CD4-positive, alpha-beta T cell (primary cell): ENCODE measurements around the gene IL10RA. TPM values are rescaled to one million over a fixed set of nuclear protein-coding genes. Genes with fewer than 3 reads are reported as not detected.

Experiments
- ATAC-seq: fragments of 200-7000 bp; cut with Tn5 transposase; one replicate; pipeline ENCODE4 v1.10.0; 2022; ENCODE audit warnings: mild to moderate bottlenecking; ENCODE audit not compliant: poor library complexity
- CTCF ChIA-PET: fragments of 350-600 bp; sonication (Branson Sonifier 250); formaldehyde crosslinking; loops from one replicate; lab custom pipeline; 2021; ENCODE audit warnings: antibody characterized with exemption, inconsistent platforms; lab: Charles Lee
- POLR2A ChIA-PET: fragments of 350-600 bp; sonication (Branson Sonifier 250); formaldehyde crosslinking; loops from one replicate; lab custom pipeline; 2021; ENCODE audit warnings: antibody characterized with exemption, inconsistent platforms; lab: Charles Lee
- DNase-seq, 14 experiments: peaks; one replicate each; pipeline ENCODE4 v3.0.0-alpha.2; 2013 to 2020; ENCODE audit warnings: mixed read lengths in 2 of 14
- H3K27ac ChIP-seq, 2 donors: one replicate each; pipeline versions ENCODE4 v1.5.1 to v1.7.0; 2013; ENCODE audit warnings: low read length in 2 of 2, low read depth in 1 of 2, mild to moderate bottlenecking in 1 of 2
- H3K27me3 ChIP-seq, 2 experiments: 1 replicate in 1 of 2; 2 replicates in 1 of 2; pipeline versions ENCODE4 v1.6.1 to v1.7.0; 2013; ENCODE audit warnings: low read length in 2 of 2, control low read depth in 1 of 2, mild to moderate bottlenecking in 1 of 2, moderate library complexity in 1 of 2; ENCODE audit not compliant: insufficient read depth in 2 of 2, control insufficient read depth in 1 of 2
- H3K36me3 ChIP-seq: one replicate; pipeline ENCODE4 v1.6.1; 2013; ENCODE audit warnings: low read length, control low read depth; ENCODE audit not compliant: insufficient read depth
- H3K4me1 ChIP-seq: one replicate; pipeline ENCODE4 v1.6.1; 2013; ENCODE audit warnings: low read length, control low read depth; ENCODE audit not compliant: insufficient read depth
- H3K4me3 ChIP-seq: one replicate; pipeline ENCODE4 v1.5.1; 2013; ENCODE audit warnings: mild to moderate bottlenecking, low read length, moderate library complexity
- H3K9me3 ChIP-seq, 2 experiments: 1 replicate in 1 of 2; 2 replicates in 1 of 2; pipeline versions ENCODE4 v1.6.1 to v1.7.0; 2013; ENCODE audit warnings: low read length in 2 of 2, mild to moderate bottlenecking in 2 of 2, control low read depth in 1 of 2, moderate library complexity in 1 of 2; ENCODE audit not compliant: control insufficient read depth in 1 of 2, insufficient read depth in 1 of 2
- H3K27ac Mint-ChIP-seq: one replicate; pipeline ENCODE4 v1.8.0; 2020; ENCODE audit warnings: mixed read lengths
- H3K27me3 Mint-ChIP-seq: one replicate; pipeline ENCODE4 v1.8.0; 2021; ENCODE audit warnings: mixed read lengths
- H3K36me3 Mint-ChIP-seq: one replicate; pipeline ENCODE4 v1.8.0; 2021; ENCODE audit warnings: low read depth, mixed read lengths
- H3K4me1 Mint-ChIP-seq: one replicate; pipeline ENCODE4 v1.8.0; 2021; ENCODE audit warnings: low read depth, mixed read lengths
- H3K4me3 Mint-ChIP-seq: one replicate; pipeline ENCODE4 v1.8.0; 2020; ENCODE audit warnings: mild to moderate bottlenecking, mixed read lengths
- H3K9me3 Mint-ChIP-seq: one replicate; pipeline ENCODE4 v1.8.0; 2020; ENCODE audit warnings: mixed read lengths
- CTCF ChIP-seq: fragments of 200-600 bp; IDR thresholded peaks from one replicate; pipeline ENCODE4 v1.8.0; 2022; ENCODE audit warnings: antibody characterized with exemption, mild to moderate bottlenecking
- intact Hi-C, 2 experiments: fragments of 100-400 bp; cut with DNase I in 1 of 2; cut with micrococcal nuclease in 1 of 2; formaldehyde crosslinking; loops; one replicate each; pipeline versions ENCODE4 v1.15.1 to v1.9.0; 2023 to 2025; cut with DNase I, micrococcal nuclease
- total RNA-seq, 174 experiments: library from RNA in 2 of 174; stranded (reverse) in 2 of 174; gene quantifications; one replicate each; pipeline ENCODE4 v1.2.3 and lab custom pipeline; 2021 to 2026

The IL10RA gene
- total RNA-seq, 2 experiments from 2014 or later = 193 to 203 TPM

- DNase-seq (peak in 1 of 14 experiments; percentile 18), ATAC-seq (no peak)
- H3K4me1 Mint-ChIP-seq = peaks cover 95% of the 10 kb centered on the region
- Histone ChIP-seq H3K36me3 (no peaks in the 10 kb centered on the region), H3K4me3 (no peak overlapping the region), H3K4me1 (peaks cover 100% of the 10 kb centered on the region), H3K27me3 (no peaks in the 10 kb centered on the region), H3K9me3 (peaks cover 0 to 3% of the 10 kb centered on the region in 2 experiments), H3K27ac (peak overlapping the region; percentile 48 to 79)
- ChIA-PET POLR2A (interaction anchor here (0.6 to 17.1 kb wide), 7 partner anchors 8 to 160 kb away, joined by 3 to 392 read pairs (median 7); partner anchors contain the start of gene IL10RA), CTCF (interaction anchor here (1.0 to 1.9 kb wide), 3 partner anchors 45 to 165 kb away, joined by 3 to 6 read pairs (median 5); no protein-coding TSS in a partner anchor)
- peak overlapping the region; percentile 83 for H3K27ac Mint-ChIP-seq
- H3K36me3 Mint-ChIP-seq = peaks cover 3% of the 10 kb centered on the region
- no peaks in the 10 kb centered on the region for H3K27me3 Mint-ChIP-seq
- TF ChIP-seq CTCF = no peak
- no peaks in the 10 kb centered on the region for H3K9me3 Mint-ChIP-seq
- H3K4me3 Mint-ChIP-seq = peak overlapping the region; percentile 68
- intact Hi-C loops = loop anchor here in 1 of 2 experiments (5.0 kb wide), 1 partner anchor 39 kb away; no protein-coding TSS in a partner anchor
Measured at GRCh38 chr11:118008271-118008911, 22.2 kb downstream of the IL10RA start.

- Histone ChIP-seq H3K27me3 (no peaks in the 10 kb centered on the region), H3K4me1 (peaks cover 99% of the 10 kb centered on the region), H3K4me3 (no peak overlapping the region), H3K9me3 (peaks cover 0 to 3% of the 10 kb centered on the region in 2 experiments), H3K36me3 (no peaks in the 10 kb centered on the region), H3K27ac (peak overlapping the region in 1 of 2 donors; percentile 79)
- H3K27me3 Mint-ChIP-seq = no peaks in the 10 kb centered on the region
- ChIA-PET CTCF (no interaction called here), POLR2A (interaction anchor here (0.6 to 17.1 kb wide), 2 partner anchors 10 to 23 kb away, joined by 3 to 392 read pairs; partner anchors contain the start of gene IL10RA)
- H3K9me3 Mint-ChIP-seq = peaks cover 2% of the 10 kb centered on the region
- intact Hi-C loops = loop anchor here in 1 of 2 experiments (5.0 kb wide), 1 partner anchor 37 kb away; no protein-coding TSS in a partner anchor
- peaks cover 4% of the 10 kb centered on the region for H3K36me3 Mint-ChIP-seq
- DNase-seq (no peak), ATAC-seq (no peak)
- no peak for TF ChIP-seq CTCF
- peak overlapping the region; percentile 83 for H3K27ac Mint-ChIP-seq
- no peak overlapping the region for H3K4me3 Mint-ChIP-seq
- peaks cover 95% of the 10 kb centered on the region for H3K4me1 Mint-ChIP-seq
Measured at GRCh38 chr11:118009864-118010737, 23.9 kb downstream of the IL10RA start.

- Histone ChIP-seq H3K27me3 (no peaks in the 10 kb centered on the region), H3K4me3 (no peak overlapping the region), H3K9me3 (peaks cover 0 to under 1% of the 10 kb centered on the region in 2 experiments), H3K36me3 (no peaks in the 10 kb centered on the region), H3K4me1 (peaks cover 99% of the 10 kb centered on the region), H3K27ac (peak overlapping the region; percentile 9 to 79)
- H3K27me3 Mint-ChIP-seq = no peaks in the 10 kb centered on the region
- peaks cover 95% of the 10 kb centered on the region for H3K4me1 Mint-ChIP-seq
- H3K9me3 Mint-ChIP-seq = peaks cover 2% of the 10 kb centered on the region
- peak overlapping the region; percentile 83 for H3K27ac Mint-ChIP-seq
- DNase-seq (peak in 3 of 14 experiments; percentile 48 to 76 (median 67)), ATAC-seq (no peak)
- no peak for TF ChIP-seq CTCF
- intact Hi-C loops = no loop called here
- H3K4me3 Mint-ChIP-seq = no peak overlapping the region
- peaks cover 4% of the 10 kb centered on the region for H3K36me3 Mint-ChIP-seq
- ChIA-PET CTCF (no interaction called here), POLR2A (interaction anchor here (0.6 to 17.1 kb wide), 2 partner anchors 11 to 24 kb away, joined by 3 to 392 read pairs; partner anchors contain the start of gene IL10RA)
Measured at GRCh38 chr11:118010738-118011461, 24.7 kb downstream of the IL10RA start.
